GM18502 (cell line): Measurements from ENCODE around the gene SMAD5.

Source experiments
- ATAC-seq: cut with Tn5 transposase; IDR thresholded peaks from one replicate; pipeline ENCODE4 v1.9.1; 2021; ENCODE audit warnings: mild to moderate bottlenecking; ENCODE audit not compliant: unreplicated experiment, poor library complexity

The SMAD5 gene

DNA sequence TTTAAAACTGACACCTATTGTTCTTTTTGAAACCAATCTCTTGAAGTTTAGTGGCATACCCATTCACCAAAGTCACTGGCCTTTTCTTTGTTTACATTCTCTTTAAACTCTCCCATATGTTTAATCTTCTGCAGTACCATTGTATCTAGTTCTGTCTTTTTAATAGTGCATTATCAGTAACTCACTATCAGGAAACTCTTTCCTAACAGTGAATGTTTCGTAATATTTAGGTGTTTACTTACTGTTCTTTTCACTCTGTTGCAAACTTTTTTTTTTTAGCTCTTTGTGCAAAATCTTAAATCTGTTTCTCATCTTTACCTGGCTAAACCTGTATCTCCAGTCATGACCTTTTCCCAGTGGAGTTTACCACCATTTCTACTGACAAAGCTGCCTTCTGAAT lies 17.2 kb downstream of the SMAD5 start:
- no peak for ATAC-seq

DNA sequence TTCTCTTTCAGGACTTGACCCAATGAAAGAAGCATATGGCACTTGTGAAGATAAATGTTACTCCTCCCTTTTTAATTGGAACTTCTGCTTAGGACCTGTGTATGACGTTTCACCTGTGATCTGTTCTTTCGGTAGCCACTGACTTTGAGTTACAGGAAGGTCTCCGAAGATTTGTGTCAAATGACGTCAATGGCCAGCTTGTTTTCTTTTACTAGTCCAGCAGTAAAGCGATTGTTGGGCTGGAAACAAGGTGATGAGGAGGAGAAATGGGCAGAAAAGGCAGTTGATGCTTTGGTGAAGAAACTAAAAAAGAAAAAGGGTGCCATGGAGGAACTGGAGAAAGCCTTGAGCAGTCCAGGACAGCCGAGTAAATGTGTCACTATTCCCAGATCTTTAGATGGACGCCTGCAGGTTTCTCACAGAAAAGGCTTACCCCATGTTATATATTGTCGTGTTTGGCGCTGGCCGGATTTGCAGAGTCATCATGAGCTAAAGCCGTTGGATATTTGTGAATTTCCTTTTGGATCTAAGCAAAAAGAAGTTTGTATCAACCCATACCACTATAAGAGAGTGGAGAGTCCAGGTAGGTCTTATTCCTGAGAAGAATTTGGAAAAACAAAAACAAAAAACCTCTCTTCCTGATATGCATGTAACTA lies 21.1 kb downstream of the SMAD5 start:
- ATAC-seq = no peak

DNA sequence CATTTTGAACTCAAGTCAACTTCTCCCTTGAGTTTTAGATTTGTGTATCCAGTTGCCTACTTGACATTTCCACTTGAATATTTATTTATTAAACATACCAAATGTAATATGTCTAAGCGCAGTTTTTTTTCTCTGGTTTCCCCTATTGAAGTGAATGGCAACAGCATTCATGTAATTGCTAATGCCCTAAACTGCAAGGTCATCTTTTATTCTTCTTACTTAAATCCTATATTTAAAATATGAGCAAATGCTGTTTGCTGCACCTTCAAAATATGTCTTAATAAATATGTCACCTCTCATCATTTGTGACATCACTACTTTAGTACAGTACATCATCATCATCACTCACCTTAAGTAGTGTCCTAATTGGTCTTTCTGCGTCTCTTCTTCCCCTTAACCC lies 22.4 kb downstream of the SMAD5 start:
- ATAC-seq = no peak

GRCh38 chr5:136155761-136156160 lies 23.1 kb downstream of the SMAD5 start:
- ATAC-seq = no peak

DNA sequence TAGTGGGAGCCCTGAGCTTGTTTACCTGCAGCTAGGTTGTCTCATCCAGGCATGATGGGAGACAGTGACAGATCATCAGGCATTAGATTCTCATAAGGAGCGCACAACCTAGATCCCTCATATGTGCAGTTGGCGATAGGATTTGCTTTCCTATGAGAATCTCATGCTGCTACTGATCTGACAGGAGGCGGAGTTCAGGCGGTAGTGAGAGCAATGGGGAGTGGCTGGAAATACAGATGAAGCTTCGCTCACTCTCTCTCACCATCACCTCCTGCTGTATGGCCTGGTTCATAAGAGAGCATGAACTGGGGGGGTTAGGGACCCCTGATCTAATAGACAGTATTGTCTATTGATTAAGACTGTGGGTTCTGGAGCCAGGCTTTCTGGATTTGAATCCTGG lies 24.9 kb downstream of the SMAD5 start:
- no peak for ATAC-seq

DNA sequence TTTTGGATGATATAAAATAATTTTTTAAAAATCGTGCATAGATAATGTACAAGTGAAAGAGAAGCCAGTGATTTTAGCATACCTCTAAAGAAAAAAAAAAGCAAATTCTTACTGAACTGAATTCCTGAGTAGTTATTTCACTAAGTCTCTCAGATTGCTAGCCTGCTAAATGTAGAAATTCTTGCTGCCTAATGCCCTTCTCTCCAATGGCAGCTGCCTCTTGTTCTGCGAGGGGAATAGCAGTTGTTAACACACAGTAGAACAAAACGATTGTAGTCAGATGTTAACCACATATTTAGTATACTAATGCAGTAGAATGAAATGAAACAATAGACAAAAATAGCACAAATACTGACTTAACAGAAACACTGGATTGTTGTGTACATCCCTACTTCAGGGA lies 26.8 kb downstream of the SMAD5 start:
- ATAC-seq = no peak

DNA sequence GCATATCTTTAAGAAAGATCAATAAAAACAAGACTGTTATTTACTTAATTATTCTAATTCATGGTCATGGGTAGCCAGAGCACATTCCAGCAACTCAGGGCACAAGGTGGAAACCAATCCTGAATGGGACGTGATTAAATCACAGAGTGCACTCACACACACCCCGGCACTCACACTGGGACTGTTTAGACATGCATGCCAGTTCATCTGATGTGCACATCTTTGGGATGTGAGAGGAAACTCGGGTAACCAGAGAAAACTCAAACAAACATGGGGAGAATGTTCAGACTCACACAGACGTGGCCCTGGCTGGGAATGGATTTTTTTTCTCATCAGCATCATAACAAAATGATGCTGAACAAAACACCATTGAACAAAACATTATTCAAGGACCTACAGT lies 29.4 kb downstream of the SMAD5 start:
- ATAC-seq = no peak

DNA sequence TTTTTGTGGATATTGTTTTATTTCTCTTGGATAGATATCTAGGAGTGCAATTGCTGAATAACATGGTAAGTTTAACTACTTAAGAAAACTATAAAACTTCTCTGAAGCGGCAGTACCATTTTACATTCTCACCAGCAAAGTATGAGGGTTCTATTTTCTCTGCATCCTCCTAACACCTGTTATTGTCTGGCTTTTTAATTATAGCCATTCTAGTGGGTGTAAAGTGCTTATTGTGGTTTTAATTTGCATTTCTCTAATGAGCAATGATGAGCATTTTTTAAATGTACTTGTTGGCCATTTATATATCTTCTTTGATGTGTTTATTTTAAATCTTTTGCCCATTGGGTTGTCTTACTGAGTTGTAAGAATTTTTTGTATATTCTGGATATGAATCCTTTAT lies 31.6 kb downstream of the SMAD5 start:
- ATAC-seq = no peak

- ATAC-seq = peak; percentile 78
Observed at GRCh38 chr5:136166909-136167308, 34.3 kb downstream of the SMAD5 start.

DNA sequence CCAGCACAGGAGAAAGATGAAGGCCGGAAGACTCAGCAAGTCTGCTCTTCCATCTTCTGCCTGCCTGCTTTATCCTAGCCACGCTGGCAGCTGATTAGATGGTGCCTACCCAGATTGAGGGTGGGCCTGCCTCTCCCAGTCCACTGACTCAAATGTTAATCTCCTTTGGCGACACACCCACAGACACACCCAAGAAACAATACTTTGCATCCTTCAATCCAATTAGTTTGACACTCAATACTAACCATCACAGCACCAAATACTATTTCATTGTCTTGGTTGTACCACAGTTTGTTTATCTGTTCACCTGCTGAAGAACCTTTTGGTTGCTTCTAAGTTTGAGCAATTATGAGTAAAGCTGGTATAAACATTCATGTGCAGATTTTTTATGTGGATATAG lies 36.6 kb downstream of the SMAD5 start:
- ATAC-seq = no peak

- peak; percentile 81 for ATAC-seq
Observed at GRCh38 chr5:136174021-136174659, 41.5 kb downstream of the SMAD5 start.

GRCh38 chr5:136182618-136183017 lies 50.0 kb downstream of the SMAD5 start:
- no peak for ATAC-seq

DNA sequence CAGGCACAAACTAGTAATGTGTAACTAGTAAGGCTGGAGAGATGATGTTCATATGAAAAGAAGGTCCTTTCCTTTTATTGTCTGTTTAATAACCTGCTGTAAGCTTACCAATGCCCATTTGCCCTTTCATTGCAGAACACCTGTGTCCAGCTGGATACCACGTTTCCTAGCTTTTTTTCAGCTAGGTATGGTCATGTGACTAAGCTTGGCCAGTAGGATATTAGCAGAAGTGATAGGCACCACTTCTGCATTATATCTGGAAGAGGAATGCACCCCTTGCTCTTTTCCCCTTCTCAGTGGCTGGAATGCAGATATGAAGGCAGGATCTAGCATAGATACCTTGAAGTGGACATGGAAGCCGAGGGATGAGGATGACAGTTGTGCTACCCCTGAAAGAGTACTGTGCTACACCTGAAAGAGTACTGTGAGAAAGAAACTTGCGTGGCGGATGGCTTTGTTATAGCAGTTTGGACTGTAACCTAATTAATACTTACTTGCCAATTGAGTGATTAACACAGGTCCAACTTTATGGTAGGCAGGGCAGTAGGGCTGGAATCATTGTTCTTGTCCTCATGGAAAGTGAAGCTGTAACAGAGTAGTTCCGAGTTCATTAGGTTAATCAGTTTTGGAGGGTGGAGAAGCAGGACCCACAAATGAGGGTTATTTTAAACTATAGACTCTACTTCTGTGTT lies 53.5 kb downstream of the SMAD5 start:
- no peak for ATAC-seq

DNA sequence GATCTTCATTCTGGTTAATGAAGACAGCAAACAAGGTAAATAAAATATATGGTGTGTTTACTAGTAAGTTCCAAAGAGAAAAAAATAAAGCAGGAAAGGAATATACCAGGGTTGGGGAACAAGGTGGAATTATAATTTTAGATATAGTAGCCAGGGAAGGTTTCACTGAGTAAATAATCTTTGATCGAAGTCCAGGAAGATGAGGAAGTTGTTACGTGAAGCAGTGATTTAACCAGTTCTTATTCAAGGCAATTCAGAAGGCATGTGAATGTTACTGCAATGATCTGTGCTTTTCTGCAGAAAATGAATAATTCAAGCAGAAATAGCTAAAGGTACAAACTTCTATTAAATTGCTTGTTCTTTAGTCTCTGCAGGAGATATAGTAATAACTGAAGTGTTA lies 54.2 kb downstream of the SMAD5 start:
- no peak for ATAC-seq

- ATAC-seq = no peak
Observed at GRCh38 chr5:136188859-136189258, 56.2 kb downstream of the SMAD5 start.

DNA sequence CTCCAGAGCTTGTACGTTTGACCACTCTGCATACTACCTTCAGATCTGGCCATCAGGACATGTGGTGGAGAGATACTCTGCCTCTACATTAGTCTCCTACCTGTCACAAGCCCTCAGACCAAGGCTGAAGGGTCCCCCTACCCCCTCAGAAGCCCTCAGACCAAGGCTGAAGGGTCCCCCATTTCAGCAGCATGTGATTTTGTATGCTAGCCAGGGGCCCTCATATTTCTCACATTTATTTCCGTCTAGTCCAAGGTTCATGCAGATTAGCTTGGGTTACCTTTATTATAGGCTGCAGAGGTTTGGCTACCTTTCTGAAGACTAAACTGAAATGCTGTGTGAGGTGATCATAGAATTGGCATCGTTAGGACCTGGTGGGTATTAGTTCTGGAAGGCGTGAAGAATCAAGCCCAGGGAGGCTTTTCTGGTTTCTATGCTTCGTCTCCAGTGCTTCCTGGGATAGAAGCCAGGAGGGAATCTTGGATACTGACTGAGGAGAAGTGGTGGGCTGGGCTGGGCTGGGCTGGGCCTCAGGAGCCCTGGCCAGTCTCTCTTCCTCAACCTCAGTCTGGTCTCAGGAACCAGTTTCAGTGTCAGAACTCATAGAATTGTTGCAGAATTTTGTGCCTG lies 57.6 kb downstream of the SMAD5 start:
- ATAC-seq = no peak

DNA sequence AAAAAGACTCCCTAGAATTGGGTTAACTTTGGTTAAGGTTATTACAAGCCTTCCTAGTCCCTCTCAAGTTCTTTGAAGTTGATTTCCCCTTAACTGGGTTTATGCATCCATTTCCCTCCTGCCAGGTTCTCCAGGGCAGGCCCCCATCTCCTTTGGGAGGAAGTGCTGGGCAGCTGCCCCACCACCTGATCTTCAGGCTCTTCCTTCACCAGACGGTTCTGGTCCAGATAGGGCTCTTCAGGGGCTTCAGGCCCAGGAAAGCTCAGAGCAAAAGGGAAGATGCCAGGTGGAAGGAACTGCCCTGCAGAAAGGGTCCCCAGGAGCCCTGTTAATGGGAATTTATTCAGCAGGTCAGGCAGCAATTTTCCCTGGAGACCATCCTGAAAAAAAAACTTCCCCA lies 58.3 kb downstream of the SMAD5 start:
- ATAC-seq = no peak

GRCh38 chr5:136191304-136192014 lies 58.8 kb downstream of the SMAD5 start:
- no peak for ATAC-seq

GRCh38 chr5:136192015-136192525 lies 59.4 kb downstream of the SMAD5 start:
- no peak for ATAC-seq

DNA sequence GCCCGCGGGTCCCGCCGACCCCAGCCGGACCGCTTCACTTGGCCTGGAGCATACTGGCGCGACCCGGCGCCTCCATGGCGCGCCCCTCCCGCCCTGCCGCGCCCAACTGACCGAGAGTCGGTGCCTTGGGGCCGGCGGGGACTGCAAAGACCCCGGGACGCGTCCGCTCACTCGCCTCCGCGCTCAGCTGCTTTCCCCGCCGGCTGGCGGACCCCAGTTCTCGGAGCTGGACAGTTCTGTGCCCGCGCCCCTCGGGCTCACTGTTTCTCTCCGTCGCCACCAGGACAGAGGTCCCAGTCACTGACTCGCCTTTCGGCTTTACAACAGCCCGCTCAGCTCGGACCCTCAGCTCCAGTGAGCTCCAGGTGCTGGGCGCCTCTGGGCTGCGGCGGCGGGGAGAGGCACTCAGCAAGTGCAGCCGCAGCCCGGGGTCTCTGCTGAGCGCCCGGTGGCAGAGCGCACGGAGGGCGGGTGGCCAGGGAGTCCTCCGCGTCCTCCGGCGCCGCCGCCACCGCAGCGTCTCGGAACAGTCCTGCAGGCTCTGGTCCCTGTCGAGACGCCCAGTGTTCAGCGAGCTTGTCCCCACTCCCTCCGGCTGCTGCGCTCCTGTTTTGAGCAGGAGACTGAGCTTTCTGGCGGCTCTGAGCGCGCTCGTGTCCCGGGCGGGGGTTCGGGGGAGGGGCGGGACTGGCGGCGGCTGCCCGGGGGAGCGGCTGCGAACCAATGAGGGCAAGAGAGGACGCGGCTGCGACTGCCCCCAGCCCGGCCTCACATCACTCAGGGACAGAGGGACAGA lies 60.1 kb downstream of the SMAD5 start, which contains the start of gene SMIM32:
SMIM32 (minus strand) TSS at position 637 of the 796 bp plus-strand sequence. CDS start 638 bp downstream, outside the sequence.
- no peak for ATAC-seq
